Endothelial cell of umbilical vein (primary cell): Measurements from ENCODE around the gene CCNYL1. TPM values are rescaled to one million over a fixed set of nuclear protein-coding genes. Genes with fewer than 3 reads are reported as not detected.

ENCODE experiments used
- BruUV-seq: library from RNA; stranded (reverse); fragments of 400-500 nt; replicated peaks from 2 replicates; lab custom pipeline; 2021; lab: Mats Ljungman, UMichigan
- CTCF ChIA-PET: fragments of 300-600, 350-600 bp; sonication (Branson Sonifier 250); formaldehyde crosslinking; loops from one replicate; lab custom pipeline; 2021; ENCODE audit warnings: antibody characterized with exemption, inconsistent platforms; lab: Charles Lee
- POLR2A ChIA-PET: fragments of 300-600, 350-600 bp; sonication (Branson Sonifier 250); formaldehyde crosslinking; loops from one replicate; lab custom pipeline; 2021; ENCODE audit warnings: antibody characterized with exemption, inconsistent platforms; lab: Charles Lee
- DNase-seq: peaks from one replicate; pipeline ENCODE4 v3.0.0-alpha.2; 2011; ENCODE audit warnings: low read depth, low spot score
- FAIRE-seq: peaks from 2 replicates; lab custom pipeline; 2011; peaks lifted over from hg19 to GRCh38; lab: Jason Lieb, UNC
- H2AFZ ChIP-seq: 2 replicates; pipeline ENCODE4 v1.6.0; 2012; ENCODE audit warnings: low read depth, low read length, control low read depth, inconsistent platforms
- H3K27ac ChIP-seq: 2 replicates; pipeline ENCODE4 v1.5.1; 2011; ENCODE audit warnings: low read depth, mild to moderate bottlenecking, control low read depth, low read length, moderate library complexity; ENCODE audit not compliant: insufficient read depth
- H3K27me3 ChIP-seq, 2 experiments: 2 replicates each; pipeline versions ENCODE4 v1.6.0 to v1.6.1; 2011; ENCODE audit warnings: low read length in 2 of 2, mixed read lengths in 1 of 2; ENCODE audit not compliant: control insufficient read depth in 2 of 2, insufficient read depth in 2 of 2
- H3K36me3 ChIP-seq, 2 experiments: 2 replicates in 1 of 2; 3 replicates in 1 of 2; pipeline ENCODE4 v1.5.1; 2011; ENCODE audit warnings: low read length in 2 of 2, mild to moderate bottlenecking in 1 of 2, moderate library complexity in 1 of 2; ENCODE audit not compliant: control insufficient read depth in 2 of 2, insufficient read depth in 2 of 2; ENCODE audit errors: extremely low read depth in 1 of 2
- H3K4me1 ChIP-seq: 3 replicates; pipeline ENCODE4 v1.5.1; 2011; ENCODE audit warnings: mild to moderate bottlenecking, low read length; ENCODE audit not compliant: control insufficient read depth, insufficient read depth; ENCODE audit errors: extremely low read depth
- H3K4me2 ChIP-seq: 2 replicates; pipeline ENCODE4 v1.6.1; 2011; ENCODE audit warnings: low read length, control low read depth, mixed read lengths; ENCODE audit not compliant: insufficient read depth
- H3K4me3 ChIP-seq, 3 experiments: fragments of 200-600 bp in 1 of 3; sonication (generic), shearing (Covaris generic) in 1 of 3; replicated peaks in 1 of 3; 2 replicates each; pipeline ENCODE4 v1.5.1; 2011 to 2016; ENCODE audit warnings: control low read depth in 3 of 3, low read length in 3 of 3, mild to moderate bottlenecking in 2 of 3, inconsistent platforms in 1 of 3, low read depth in 1 of 3, moderate library complexity in 1 of 3; ENCODE audit not compliant: insufficient read depth in 1 of 3
- H3K79me2 ChIP-seq: 2 replicates; pipeline ENCODE4 v1.6.0; 2012; ENCODE audit warnings: low read length, inconsistent platforms; ENCODE audit not compliant: control insufficient read depth, insufficient read depth
- H3K9ac ChIP-seq: replicated peaks from 2 replicates; pipeline ENCODE3; 2011; ENCODE audit warnings: low read length, control low read depth; ENCODE audit not compliant: insufficient read depth; ENCODE audit errors: extremely low read depth
- H3K9me1 ChIP-seq: replicated peaks from 3 replicates; pipeline ENCODE4 v1.6.0; 2011; ENCODE audit warnings: mild to moderate bottlenecking, low read length; ENCODE audit not compliant: control insufficient read depth, insufficient read depth; ENCODE audit errors: extremely low read depth
- H3K9me3 ChIP-seq: replicated peaks from 2 replicates; pipeline ENCODE4 v1.5.1; 2012; ENCODE audit warnings: low read length, inconsistent platforms; ENCODE audit not compliant: control insufficient read depth, insufficient read depth
- H4K20me1 ChIP-seq: replicated peaks from 2 replicates; pipeline ENCODE3; 2011; ENCODE audit warnings: mild to moderate bottlenecking, low read length; ENCODE audit not compliant: control insufficient read depth, insufficient read depth; ENCODE audit errors: extremely low read depth
- EZH2 ChIP-seq: IDR thresholded peaks from 2 replicates; pipeline ENCODE4 v1.6.1; 2012; ENCODE audit warnings: borderline replicate concordance, low read depth, mild to moderate bottlenecking, moderate library complexity, low read length, inconsistent platforms; ENCODE audit not compliant: severe bottlenecking
- FOS ChIP-seq: IDR thresholded peaks from 2 replicates; pipeline ENCODE4 v1.6.1; 2011; ENCODE audit warnings: mild to moderate bottlenecking, low read length, moderate library complexity, borderline replicate concordance; ENCODE audit not compliant: insufficient read depth
- GATA2 ChIP-seq: IDR thresholded peaks from 2 replicates; pipeline ENCODE4 v1.7.0; 2011; ENCODE audit warnings: low read depth, mild to moderate bottlenecking, moderate library complexity, mixed read lengths, low read length; ENCODE audit not compliant: insufficient read length, insufficient read depth
- JUN ChIP-seq: IDR thresholded peaks from 2 replicates; pipeline ENCODE4 v1.6.1; 2011; ENCODE audit warnings: borderline replicate concordance, low read depth; ENCODE audit not compliant: insufficient read length, insufficient read depth
- MYC ChIP-seq: IDR thresholded peaks from one replicate; pipeline ENCODE4 v1.6.1; 2011; ENCODE audit warnings: mild to moderate bottlenecking, low read depth, low read length
- POLR2A ChIP-seq: IDR thresholded peaks from 2 replicates; pipeline ENCODE4 v1.6.1; 2012; ENCODE audit warnings: low read depth, mild to moderate bottlenecking, control low read depth, low read length
- POLR2AphosphoS5 ChIP-seq: IDR thresholded peaks from 2 replicates; pipeline ENCODE4 v1.6.1; 2012; ENCODE audit warnings: low read depth, mild to moderate bottlenecking, control low read depth, low read length, moderate library complexity; ENCODE audit not compliant: insufficient read depth
- dilution Hi-C: fragments of 300-500 bp; cut with MboI; formaldehyde crosslinking; loops from one replicate; pipeline ENCODE4 v1.15.0; 2019; ENCODE audit warnings: low sequenced_read_pairs; ENCODE audit not compliant: extremely low pct_ligation_motif_present
- intact Hi-C: fragments of 100-400 bp; cut with micrococcal nuclease; formaldehyde crosslinking; loops from one replicate; pipeline ENCODE4 v1.10.0; 2022
- polyA plus RNA-seq, 4 experiments: library from polyadenylated mRNA; depleted of rRNA in 3 of 4; stranded (reverse) in 3 of 4; unstranded in 1 of 4; fragments of >200 nt; gene quantifications; 2 replicates each; pipeline versions ENCODE4 v1.2.1 to v1.2.3, GENCODE V29; 2011 to 2012; ENCODE audit warnings: missing spikeins in 1 of 4
- total RNA-seq: library from RNA; stranded (reverse); gene quantifications from 2 replicates; pipeline ENCODE4 v1.2.3, GENCODE V29; 2021
- TF ChIP-seq, protein P1 (sequence below), 2 donors: IDR thresholded peaks; 1 replicate in 1 of 2; 2 replicates in 1 of 2; pipeline ENCODE4 v1.5.1; 2011; ENCODE audit warnings: low read length in 2 of 2, mild to moderate bottlenecking in 2 of 2, moderate library complexity in 2 of 2, control low read depth in 1 of 2, inconsistent platforms in 1 of 2, low read depth in 1 of 2; ENCODE audit not compliant: insufficient read depth in 1 of 2; ENCODE audit errors: extremely low read depth in 1 of 2

The CCNYL1 gene
- total and polyA plus RNA-seq, 2 donors (not counting 3 experiments of a cell fraction or from before 2014, with no cell fraction given), result 15.2 to 49.3 TPM

DNA sequence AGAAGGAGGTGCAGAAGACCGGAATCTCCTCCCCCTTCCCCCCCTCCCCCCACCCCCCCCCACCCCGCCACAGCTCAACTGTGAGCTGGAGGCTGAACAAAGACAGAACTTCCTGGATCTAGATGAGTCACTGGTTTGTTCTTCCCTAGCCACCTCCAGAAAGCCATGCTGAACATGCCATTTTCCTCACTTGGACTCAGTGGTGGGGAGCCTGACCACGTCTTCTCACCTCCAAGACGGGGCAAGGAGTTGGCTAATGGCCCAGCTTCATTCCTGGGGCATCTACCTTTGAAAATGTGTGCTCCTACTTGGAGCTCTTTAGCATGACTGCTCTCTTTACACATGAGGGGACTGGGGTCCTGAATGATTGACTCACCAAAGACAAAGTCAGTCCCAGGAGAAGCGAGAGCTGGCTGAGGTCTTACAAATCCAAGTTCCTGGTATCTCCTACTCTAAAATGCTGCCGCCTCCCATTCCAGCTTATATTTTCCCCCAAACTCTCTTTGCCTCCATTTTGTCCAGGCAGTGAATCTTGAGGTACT is 80.9 kb downstream of the CCNYL1 start:
- peak; percentile 94 for FAIRE-seq
- dilution Hi-C loops, result no loop called here
- TSS peak; percentile 99 for BruUV-seq
- no peaks in the 10 kb centered on the region for H3K36me3 ChIP-seq
- peak; percentile 75 for DNase-seq
- no peaks in the 10 kb centered on the region for H3K9me1 ChIP-seq
- peak overlapping the region; percentile 86 for H3K4me2 ChIP-seq
- no peaks in the 10 kb centered on the region for H4K20me1 ChIP-seq
- intact Hi-C loops, result loop anchor here (1.0 to 2.0 kb wide), 2 partner anchors 22 to 54 kb away; no protein-coding TSS in a partner anchor
- H3K9me3 ChIP-seq, result no peaks in the 10 kb centered on the region
- H3K9ac ChIP-seq, result peak overlapping the region; percentile 51
- ChIA-PET CTCF (interaction anchor here (0.7 to 1.2 kb wide), 11 partner anchors 9 to 248 kb away, joined by 3 to 7 read pairs (median 3); partner anchors contain the start of genes FZD5 and METTL21A), POLR2A (interaction anchor here (0.7 kb wide), 1 partner anchor 128 kb away, joined by 9 read pairs; no protein-coding TSS in a partner anchor)
- no peak overlapping the region for H3K4me3 ChIP-seq
- no peaks in the 10 kb centered on the region for H3K27me3 ChIP-seq
- peak overlapping the region; percentile 98 for H3K27ac ChIP-seq
- H3K79me2 ChIP-seq, result no peaks in the 10 kb centered on the region
- peak overlapping the region; percentile 98 for H2AFZ ChIP-seq
- TF ChIP-seq FOS, result peak; percentile 66
- TF ChIP-seq EZH2, result no peak
- TF ChIP-seq JUN, result peak; percentile 49
- no peak for TF ChIP-seq MYC
- TF ChIP-seq POLR2A, result peak; percentile 47
- peaks cover 10% of the 10 kb centered on the region for H3K4me1 ChIP-seq

DNA sequence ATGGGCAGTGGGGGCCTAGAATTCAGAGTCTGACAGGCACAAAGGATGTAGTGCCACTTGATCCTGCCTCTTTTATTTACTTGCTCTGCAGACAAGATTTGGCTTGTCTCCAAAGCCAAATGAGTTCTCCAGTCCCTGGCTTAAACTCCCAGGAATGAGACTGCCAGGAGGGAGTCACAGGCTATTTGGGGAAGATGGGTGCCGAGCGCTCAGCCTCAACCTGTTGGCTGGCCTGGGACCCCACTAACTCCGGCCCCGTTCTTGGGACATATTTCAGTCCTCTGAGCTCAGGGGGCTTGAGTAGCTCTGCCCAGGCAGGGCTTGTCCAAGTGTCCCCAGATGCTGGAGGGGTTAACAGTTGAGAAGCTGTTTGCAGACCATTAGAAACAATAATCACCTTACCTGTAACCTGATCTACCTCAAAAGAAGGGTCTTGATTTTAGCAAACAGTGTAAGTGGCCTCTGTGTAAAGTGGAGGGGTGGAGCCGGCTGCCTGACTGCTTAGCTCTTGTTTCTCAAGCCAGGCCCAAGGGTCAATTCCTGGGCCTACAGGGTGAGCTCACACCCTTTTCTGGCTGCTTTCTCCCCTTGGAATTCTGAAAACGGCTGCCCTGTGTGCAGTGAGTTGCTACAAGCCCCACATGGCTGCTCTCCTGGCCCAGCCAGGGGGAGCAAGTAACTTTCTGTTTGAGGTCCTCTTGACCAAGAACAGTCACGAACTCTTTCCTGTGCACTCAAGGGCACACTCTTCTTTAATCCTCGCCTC is 85.3 kb downstream of the CCNYL1 start:
- ChIA-PET POLR2A (no interaction called here), CTCF (interaction anchor here (0.7 kb wide), 1 partner anchor 32 kb away, joined by 3 read pairs; no protein-coding TSS in a partner anchor)
- Histone ChIP-seq H3K79me2 (no peaks in the 10 kb centered on the region), H3K27ac (no peak overlapping the region), H3K36me3 (no peaks in the 10 kb centered on the region), H3K9me1 (no peaks in the 10 kb centered on the region), H3K9me3 (no peaks in the 10 kb centered on the region), H3K4me3 (no peak overlapping the region), H4K20me1 (no peaks in the 10 kb centered on the region), H3K4me1 (peaks cover 8% of the 10 kb centered on the region), H3K27me3 (no peaks in the 10 kb centered on the region), H3K4me2 (no peak overlapping the region), H3K9ac (no peak overlapping the region), H2AFZ (no peak overlapping the region)
- TF ChIP-seq POLR2A (no peak), JUN (no peak), POLR2AphosphoS5 (no peak), GATA2 (no peak), MYC (no peak)
- TF ChIP-seq, protein P1, sequence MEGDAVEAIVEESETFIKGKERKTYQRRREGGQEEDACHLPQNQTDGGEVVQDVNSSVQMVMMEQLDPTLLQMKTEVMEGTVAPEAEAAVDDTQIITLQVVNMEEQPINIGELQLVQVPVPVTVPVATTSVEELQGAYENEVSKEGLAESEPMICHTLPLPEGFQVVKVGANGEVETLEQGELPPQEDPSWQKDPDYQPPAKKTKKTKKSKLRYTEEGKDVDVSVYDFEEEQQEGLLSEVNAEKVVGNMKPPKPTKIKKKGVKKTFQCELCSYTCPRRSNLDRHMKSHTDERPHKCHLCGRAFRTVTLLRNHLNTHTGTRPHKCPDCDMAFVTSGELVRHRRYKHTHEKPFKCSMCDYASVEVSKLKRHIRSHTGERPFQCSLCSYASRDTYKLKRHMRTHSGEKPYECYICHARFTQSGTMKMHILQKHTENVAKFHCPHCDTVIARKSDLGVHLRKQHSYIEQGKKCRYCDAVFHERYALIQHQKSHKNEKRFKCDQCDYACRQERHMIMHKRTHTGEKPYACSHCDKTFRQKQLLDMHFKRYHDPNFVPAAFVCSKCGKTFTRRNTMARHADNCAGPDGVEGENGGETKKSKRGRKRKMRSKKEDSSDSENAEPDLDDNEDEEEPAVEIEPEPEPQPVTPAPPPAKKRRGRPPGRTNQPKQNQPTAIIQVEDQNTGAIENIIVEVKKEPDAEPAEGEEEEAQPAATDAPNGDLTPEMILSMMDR (IDR thresholded peaks at IDR 0.05; ENCODE audit: extremely low read depth in 1 of 2, insufficient read depth in 1 of 2, low read depth in 1 of 2, low read length in 2 of 2), result no peak
- dilution Hi-C loops (no loop called here), intact Hi-C loops (no loop called here)
- no peak for DNase-seq
- no TSS peak for BruUV-seq
- FAIRE-seq, result no peak
